IMR-90 (cell line): ENCODE data around the gene DHX38. TPM values are rescaled to one million over a fixed set of nuclear protein-coding genes. Genes with fewer than 3 reads are reported as not detected.

ENCODE experiments used
- ATAC-seq: fragments of 200-7000 bp; cut with Tn5 transposase; 2 replicates; pipeline ENCODE4 v1.9.1; 2020; ENCODE audit warnings: low read depth, mild to moderate bottlenecking, moderate library complexity
- BruUV-seq: library from RNA; stranded (reverse); fragments of 400-500 nt; replicated peaks from 2 replicates; lab custom pipeline; 2021; lab: Mats Ljungman, UMichigan
- CTCF ChIA-PET: fragments of 300-600 bp; formaldehyde crosslinking; extraction: SDS; loops from one replicate; lab custom pipeline; 2021; ENCODE audit warnings: antibody characterized with exemption; lab: Yijun Ruan, JAX
- POLR2A ChIA-PET: fragments of 300-600 bp; sonication (Branson Sonifier 250); formaldehyde crosslinking; loops from one replicate; lab custom pipeline; 2022; ENCODE audit warnings: antibody characterized with exemption; ENCODE audit not compliant: unreplicated experiment; lab: Charles Lee
- DNase-seq: peaks from one replicate; pipeline ENCODE4 v3.0.0; 2013
- H2AFZ ChIP-seq: replicated peaks from 2 replicates; pipeline ENCODE3; 2013; ENCODE audit warnings: low read length, mild to moderate bottlenecking; ENCODE audit not compliant: poor library complexity
- H2AK5ac ChIP-seq: 2 replicates; pipeline ENCODE4 v1.6.1; 2013; ENCODE audit warnings: low read depth, low read length, inconsistent platforms
- H2AK9ac ChIP-seq: replicated peaks from 2 replicates; pipeline ENCODE3; 2013; ENCODE audit warnings: mild to moderate bottlenecking, low read depth, low read length, moderate library complexity; ENCODE audit not compliant: poor library complexity
- H2BK120ac ChIP-seq: 2 replicates; pipeline ENCODE4 v1.6.1; 2013; ENCODE audit warnings: low read depth, low read length, inconsistent platforms
- H2BK15ac ChIP-seq: 3 replicates; pipeline ENCODE4 v1.6.1; 2013; ENCODE audit warnings: low read depth, low read length, inconsistent platforms
- H2BK20ac ChIP-seq: 2 replicates; pipeline ENCODE4 v1.6.1; 2013; ENCODE audit warnings: low read depth, mild to moderate bottlenecking, inconsistent platforms, low read length, moderate library complexity
- H2BK5ac ChIP-seq: 2 replicates; pipeline ENCODE4 v1.6.1; 2013; ENCODE audit warnings: mild to moderate bottlenecking, low read depth, low read length, inconsistent platforms; ENCODE audit not compliant: poor library complexity, severe bottlenecking
- H3K14ac ChIP-seq: replicated peaks from 2 replicates; pipeline ENCODE4 v1.6.1; 2013; ENCODE audit warnings: low read depth, low read length, inconsistent platforms
- H3K18ac ChIP-seq: 2 replicates; pipeline ENCODE4 v1.6.1; 2013; ENCODE audit warnings: low read depth, low read length, control low read depth
- H3K23ac ChIP-seq: 2 replicates; pipeline ENCODE4 v1.6.1; 2013; ENCODE audit warnings: low read depth, low read length, inconsistent platforms
- H3K27ac ChIP-seq: 2 replicates; pipeline ENCODE4 v1.5.1; 2013; ENCODE audit warnings: mild to moderate bottlenecking, control low read depth, low read length; ENCODE audit not compliant: insufficient read depth
- H3K27me3 ChIP-seq: 2 replicates; pipeline ENCODE4 v1.6.1; 2013; ENCODE audit warnings: low read length; ENCODE audit not compliant: control insufficient read depth, insufficient read depth
- H3K36me3 ChIP-seq: 2 replicates; pipeline ENCODE4 v1.6.1; 2013; ENCODE audit warnings: low read length, mixed read lengths; ENCODE audit not compliant: control insufficient read depth, insufficient read depth
- H3K4ac ChIP-seq: 2 replicates; pipeline ENCODE4 v1.6.1; 2013; ENCODE audit warnings: low read depth, low read length, inconsistent platforms
- H3K4me1 ChIP-seq: 2 replicates; pipeline ENCODE4 v1.6.1; 2013; ENCODE audit warnings: low read length, mixed read lengths; ENCODE audit not compliant: control insufficient read depth, insufficient read depth
- H3K4me2 ChIP-seq: 2 replicates; pipeline ENCODE4 v1.6.1; 2013; ENCODE audit warnings: low read depth, mild to moderate bottlenecking, control low read depth, low read length, moderate library complexity
- H3K4me3 ChIP-seq: 2 replicates; pipeline ENCODE4 v1.5.1; 2013; ENCODE audit warnings: low read depth, mild to moderate bottlenecking, control low read depth, low read length, moderate library complexity; ENCODE audit not compliant: insufficient read depth
- H3K56ac ChIP-seq: 2 replicates; pipeline ENCODE4 v1.6.1; 2013; ENCODE audit warnings: low read length, inconsistent platforms; ENCODE audit not compliant: insufficient read depth; ENCODE audit errors: extremely low read depth
- H3K79me1 ChIP-seq, 2 experiments: 2 replicates each; pipeline ENCODE4 v1.6.1; 2013; ENCODE audit warnings: low read length in 2 of 2, inconsistent platforms in 1 of 2, low read depth in 1 of 2
- H3K9ac ChIP-seq: 2 replicates; pipeline ENCODE4 v1.6.1; 2013; ENCODE audit warnings: low read depth, low read length, control low read depth
- H3K9me1 ChIP-seq: 2 replicates; pipeline ENCODE4 v1.6.1; 2013; ENCODE audit warnings: low read length, inconsistent platforms; ENCODE audit not compliant: insufficient read depth
- H3K9me3 ChIP-seq: 2 replicates; pipeline ENCODE4 v1.6.1; 2013; ENCODE audit warnings: low read length; ENCODE audit not compliant: control insufficient read depth, insufficient read depth
- H4K20me1 ChIP-seq: 2 replicates; pipeline ENCODE4 v1.6.1; 2013; ENCODE audit warnings: low read length, inconsistent platforms; ENCODE audit not compliant: insufficient read depth
- H4K5ac ChIP-seq: 2 replicates; pipeline ENCODE4 v1.6.1; 2013; ENCODE audit warnings: mild to moderate bottlenecking, low read depth, low read length, control low read depth
- H4K8ac ChIP-seq, 2 experiments: 2 replicates each; pipeline ENCODE4 v1.6.1; 2013; ENCODE audit warnings: low read depth in 2 of 2, low read length in 2 of 2, control low read depth in 1 of 2, inconsistent platforms in 1 of 2
- H4K91ac ChIP-seq: 2 replicates; pipeline ENCODE4 v1.6.1; 2013; ENCODE audit warnings: low read depth, low read length, inconsistent platforms; ENCODE audit not compliant: insufficient read depth
- CEBPB ChIP-seq: IDR thresholded peaks from 2 replicates; pipeline ENCODE4 v1.6.1; 2012; ENCODE audit warnings: low read depth, low read length, improper control_type of control experiment
- CHD1 ChIP-seq: IDR thresholded peaks from 2 replicates; pipeline ENCODE4 v1.6.1; 2012; ENCODE audit warnings: low read depth, low read length, improper control_type of control experiment
- ELK1 ChIP-seq: fragments of 150-350 bp; IDR thresholded peaks from 2 replicates; pipeline ENCODE4 v1.6.1; 2016; ENCODE audit warnings: low read depth, mild to moderate bottlenecking, low read length, moderate library complexity, borderline replicate concordance
- POLR2A ChIP-seq: IDR thresholded peaks from 2 replicates; pipeline ENCODE4 v1.6.1; 2012; ENCODE audit warnings: mild to moderate bottlenecking, low read depth, low read length
- SMC3 ChIP-seq: fragments of 150-350 bp; IDR thresholded peaks from 2 replicates; pipeline ENCODE4 v1.6.1; 2016; ENCODE audit warnings: low read depth, mild to moderate bottlenecking, antibody characterized with exemption, low read length, moderate library complexity
- WGBS, 2 experiments: methylation state at CpG; one replicate each; pipeline versions ENCODE4 v1.1.5 to v1.1.7; 2013; ENCODE audit warnings: missing lambda C conversion rate in 2 of 2; ENCODE audit not compliant: insufficient read length in 1 of 2; ENCODE audit errors: extremely low coverage in 2 of 2; 5-methylcytosine and 5-hydroxymethylcytosine counted together
- dilution Hi-C: fragments of 300-500 bp; cut with HindIII; formaldehyde crosslinking; loops from one replicate; pipeline ENCODE4 v1.14.3; 2018; ENCODE audit warnings: low sequenced_read_pairs; ENCODE audit not compliant: unreplicated experiment
- in situ Hi-C: fragments of 300-500 bp; cut with MboI; formaldehyde crosslinking; loops from 3 replicates; pipeline ENCODE4 v1.14.3; 2019; ENCODE audit warnings: low sequenced_read_pairs, inconsistent platforms, mixed read lengths
- intact Hi-C: fragments of 100-400 bp; cut with micrococcal nuclease; formaldehyde crosslinking; loops from 2 replicates; pipeline ENCODE4 v1.10.0; 2022
- polyA plus RNA-seq, 3 experiments: library from polyadenylated mRNA; depleted of rRNA; stranded (reverse); fragments of >200 nt; gene quantifications; 2 replicates each; pipeline ENCODE4 v1.2.3, GENCODE V29; 2012; ENCODE audit warnings: low replicate concordance in 1 of 3
- total RNA-seq: library from RNA; depleted of rRNA; stranded (reverse); fragments of >200 nt; gene quantifications from 2 replicates; pipeline ENCODE4 v1.2.3, GENCODE V29; 2012

The DHX38 gene
- total and polyA plus RNA-seq, 2 of the 4 experiments (the other 2 are of a cell fraction): 45.4 to 49.6 TPM

GRCh38 chr16:72122308-72122707, 28.7 kb downstream of the DHX38 start:
- in situ Hi-C loops (loop anchor here (10.0 kb wide), 1 partner anchor 342 kb away; no protein-coding TSS in a partner anchor), dilution Hi-C loops (no loop called here), intact Hi-C loops (loop anchor here (10.0 kb wide), 4 partner anchors 282 to 1912 kb away; no protein-coding TSS in a partner anchor)
- Histone ChIP-seq H3K27me3 (no peaks in the 10 kb centered on the region; the same call in 1 of the 2 replicates), H3K9me3 (no peaks in the 10 kb centered on the region), H2AFZ (no peak overlapping the region), H3K9ac (no peak overlapping the region), H3K4me2 (no peak overlapping the region), H3K36me3 (no peaks in the 10 kb centered on the region), H2BK120ac (no peak overlapping the region), H2BK20ac (no peak overlapping the region), H4K91ac (no peak overlapping the region), H3K56ac (no peak overlapping the region), H3K9me1 (no peaks in the 10 kb centered on the region), H2BK5ac (no peak overlapping the region), H3K18ac (no peak overlapping the region), H3K4me3 (no peak overlapping the region), H4K8ac (no peak overlapping the region), H2AK5ac (no peak overlapping the region), H4K5ac (no peak overlapping the region), H3K79me1 (no peaks in the 10 kb centered on the region), H3K4ac (no peak overlapping the region), H3K27ac (no peak overlapping the region), H3K23ac (no peak overlapping the region), H2AK9ac (no peak overlapping the region), H3K14ac (no peak overlapping the region), H3K4me1 (no peaks in the 10 kb centered on the region), H2BK15ac (no peak overlapping the region), H4K20me1 (0 out of 2 replicates have a peak, but pooled peaks cover 4% of the 10 kb centered on the region)
- no TSS peak for BruUV-seq
- no peak for TF ChIP-seq CEBPB
- no peak for TF ChIP-seq ELK1
- no peak for TF ChIP-seq CHD1
- TF ChIP-seq POLR2A: no peak
- TF ChIP-seq SMC3: no peak
- no peak for ATAC-seq
- no peak for DNase-seq
- CTCF ChIA-PET: no interaction called here
- no CpG with 5 or more reads among the region's 2 CpGs for WGBS, 2 experiments
- POLR2A ChIA-PET: no interaction called here
